Tongue (tissue), 2 donors: ENCODE data around the gene UTRN. TPM values are rescaled to one million over a fixed set of nuclear protein-coding genes. Genes with fewer than 3 reads are reported as not detected.
A peak's percentile ranks its signal among the peaks of the same experiment; 100 is the strongest.

Experiments
- DNase-seq: peaks from one replicate; pipeline ENCODE4 v3.0.0-alpha.2; 2015
- total RNA-seq: library from RNA; depleted of rRNA; stranded (reverse); fragments of >200 nt; gene quantifications from one replicate; pipeline ENCODE4 v1.2.3, GENCODE V29; 2014

UTRN gene
- total RNA-seq, result 278 TPM

- peak; percentile 95 for DNase-seq
Observed at GRCh38 chr6:144284783-144285547, at the start of gene UTRN. TSS of gene UTRN (plus strand) at chr6:144285335. CDS start at chr6:144291829, 6,494 bp downstream.

GRCh38 chr6:144244688-144245087, 40.4 kb upstream of the UTRN start:
- no peak for DNase-seq

GRCh38 chr6:144246988-144247387, 38.1 kb upstream of the UTRN start:
- DNase-seq, result no peak

GRCh38 chr6:144248003-144248402, 37.1 kb upstream of the UTRN start:
- DNase-seq, result no peak

GRCh38 chr6:144248476-144249301, 36.4 kb upstream of the UTRN start:
- DNase-seq, result peak; percentile 83

GRCh38 chr6:144250276-144250675, 34.9 kb upstream of the UTRN start:
- peak; percentile 32 for DNase-seq

GRCh38 chr6:144252259-144252658, 32.9 kb upstream of the UTRN start:
- DNase-seq, result no peak

GRCh38 chr6:144259986-144260385, 25.1 kb upstream of the UTRN start:
- DNase-seq, result no peak

GRCh38 chr6:144262470-144263369, 22.4 kb upstream of the UTRN start:
- DNase-seq, result no peak

GRCh38 chr6:144263786-144264185, 21.3 kb upstream of the UTRN start:
- DNase-seq, result no peak

GRCh38 chr6:144264270-144265060, 20.7 kb upstream of the UTRN start:
- DNase-seq, result no peak

GRCh38 chr6:144265061-144265357, 20.1 kb upstream of the UTRN start:
- DNase-seq, result no peak

GRCh38 chr6:144265390-144265789, 19.7 kb upstream of the UTRN start:
- DNase-seq, result peak; percentile 56

GRCh38 chr6:144266091-144266649, 19.0 kb upstream of the UTRN start:
- peak; percentile 97 for DNase-seq

GRCh38 chr6:144268794-144269349, 16.3 kb upstream of the UTRN start:
- peak; percentile 63 for DNase-seq

GRCh38 chr6:144277174-144277573, 8.0 kb upstream of the UTRN start:
- DNase-seq, result no peak

- DNase-seq, result no peak
Observed at GRCh38 chr6:144277605-144278227, 7.4 kb upstream of the UTRN start.

- DNase-seq, result no peak
Observed at GRCh38 chr6:144278659-144279314, 6.3 kb upstream of the UTRN start.

- DNase-seq, result no peak
Observed at GRCh38 chr6:144279484-144280150, 5.5 kb upstream of the UTRN start.
